Tibial artery (tissue), 4 donors: ENCODE data around the gene GOLGA2.

Experiments
- DNase-seq, 2 donors: peaks; one replicate each; pipeline ENCODE4 v3.0.0-alpha.2; 2019
- H3K27ac ChIP-seq, 2 donors: fragments of 200-600 bp; sonication (generic) in 1 of 2; 1 replicate in 1 of 2; 2 replicates in 1 of 2; pipeline ENCODE4 v1.5.1; 2018 to 2019; ENCODE audit warnings: mild to moderate bottlenecking in 1 of 2
- H3K27me3 ChIP-seq, 2 donors: fragments of 200-600 bp; sonication (generic) in 1 of 2; one replicate each; pipeline versions ENCODE4 v1.5.1 to v1.6.0; 2016 to 2019
- H3K36me3 ChIP-seq, 3 donors: fragments of 200-600 bp; sonication (generic) in 2 of 3; one replicate each; pipeline ENCODE4 v1.5.1; 2016 to 2019; ENCODE audit warnings: mild to moderate bottlenecking in 2 of 3
- H3K4me1 ChIP-seq, 4 donors: fragments of 200-600 bp; sonication (generic) in 2 of 4; 1 replicate in 3 of 4; 2 replicates in 1 of 4; pipeline ENCODE4 v1.5.1; 2016 to 2019
- H3K4me3 ChIP-seq, 2 donors: fragments of 200-600 bp; sonication (generic) in 1 of 2; 1 replicate in 1 of 2; 2 replicates in 1 of 2; pipeline ENCODE4 v1.5.1; 2018 to 2019; ENCODE audit warnings: mild to moderate bottlenecking in 2 of 2
- H3K9me3 ChIP-seq, 3 donors: fragments of 200-600 bp; sonication (generic) in 1 of 3; one replicate each; pipeline ENCODE4 v1.5.1; 2016 to 2019
- intact Hi-C: fragments of 100-400 bp; cut with DNase I; formaldehyde crosslinking; loops from one replicate; pipeline ENCODE4 v1.15.0; 2023; ENCODE audit warnings: low total_unique reads
- TF ChIP-seq, protein P1 (sequence below), 2 experiments: fragments of 200-600 bp in 1 of 2; fragments of 450-650 bp in 1 of 2; IDR thresholded peaks; one replicate each; pipeline ENCODE4 v1.5.1; 2017 to 2019; ENCODE audit warnings: antibody characterized with exemption in 2 of 2, mild to moderate bottlenecking in 1 of 2, moderate library complexity in 1 of 2

GOLGA2 gene

DNA sequence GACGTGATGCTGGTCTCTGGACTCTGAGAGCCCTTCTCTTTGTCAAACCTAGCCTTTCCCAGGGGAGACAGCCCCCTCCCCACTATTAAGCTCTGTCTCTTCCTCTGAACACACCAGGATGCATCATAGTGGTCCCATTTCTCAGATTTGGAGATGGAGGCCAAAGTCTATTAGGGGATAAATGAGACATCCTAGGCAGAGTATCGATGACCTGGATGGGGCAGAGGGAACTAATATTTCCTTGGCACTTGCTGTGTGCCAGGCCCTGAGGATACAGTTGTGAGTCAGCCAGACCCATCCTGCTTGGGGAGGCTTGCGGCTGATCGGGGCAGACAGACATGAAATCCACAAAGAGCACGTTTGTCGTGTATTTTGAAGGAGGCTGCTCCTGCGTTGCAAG, 67.4 kb downstream of the GOLGA2 start:
- Histone ChIP-seq H3K4me3 (no peak overlapping the region), H3K4me1 (peaks cover 0 to 14% (median 10%) of the 10 kb centered on the region in 4 donors), H3K36me3 (no peaks in the 10 kb centered on the region), H3K27ac (no peak overlapping the region), H3K9me3 (no peaks in the 10 kb centered on the region), H3K27me3 (peaks cover 4 to 42% of the 10 kb centered on the region in 2 donors)
- TF ChIP-seq, protein P1, sequence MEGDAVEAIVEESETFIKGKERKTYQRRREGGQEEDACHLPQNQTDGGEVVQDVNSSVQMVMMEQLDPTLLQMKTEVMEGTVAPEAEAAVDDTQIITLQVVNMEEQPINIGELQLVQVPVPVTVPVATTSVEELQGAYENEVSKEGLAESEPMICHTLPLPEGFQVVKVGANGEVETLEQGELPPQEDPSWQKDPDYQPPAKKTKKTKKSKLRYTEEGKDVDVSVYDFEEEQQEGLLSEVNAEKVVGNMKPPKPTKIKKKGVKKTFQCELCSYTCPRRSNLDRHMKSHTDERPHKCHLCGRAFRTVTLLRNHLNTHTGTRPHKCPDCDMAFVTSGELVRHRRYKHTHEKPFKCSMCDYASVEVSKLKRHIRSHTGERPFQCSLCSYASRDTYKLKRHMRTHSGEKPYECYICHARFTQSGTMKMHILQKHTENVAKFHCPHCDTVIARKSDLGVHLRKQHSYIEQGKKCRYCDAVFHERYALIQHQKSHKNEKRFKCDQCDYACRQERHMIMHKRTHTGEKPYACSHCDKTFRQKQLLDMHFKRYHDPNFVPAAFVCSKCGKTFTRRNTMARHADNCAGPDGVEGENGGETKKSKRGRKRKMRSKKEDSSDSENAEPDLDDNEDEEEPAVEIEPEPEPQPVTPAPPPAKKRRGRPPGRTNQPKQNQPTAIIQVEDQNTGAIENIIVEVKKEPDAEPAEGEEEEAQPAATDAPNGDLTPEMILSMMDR (IDR thresholded peaks at IDR 0.05) = no peak
- no peak for DNase-seq
- intact Hi-C loops = no loop called here

DNA sequence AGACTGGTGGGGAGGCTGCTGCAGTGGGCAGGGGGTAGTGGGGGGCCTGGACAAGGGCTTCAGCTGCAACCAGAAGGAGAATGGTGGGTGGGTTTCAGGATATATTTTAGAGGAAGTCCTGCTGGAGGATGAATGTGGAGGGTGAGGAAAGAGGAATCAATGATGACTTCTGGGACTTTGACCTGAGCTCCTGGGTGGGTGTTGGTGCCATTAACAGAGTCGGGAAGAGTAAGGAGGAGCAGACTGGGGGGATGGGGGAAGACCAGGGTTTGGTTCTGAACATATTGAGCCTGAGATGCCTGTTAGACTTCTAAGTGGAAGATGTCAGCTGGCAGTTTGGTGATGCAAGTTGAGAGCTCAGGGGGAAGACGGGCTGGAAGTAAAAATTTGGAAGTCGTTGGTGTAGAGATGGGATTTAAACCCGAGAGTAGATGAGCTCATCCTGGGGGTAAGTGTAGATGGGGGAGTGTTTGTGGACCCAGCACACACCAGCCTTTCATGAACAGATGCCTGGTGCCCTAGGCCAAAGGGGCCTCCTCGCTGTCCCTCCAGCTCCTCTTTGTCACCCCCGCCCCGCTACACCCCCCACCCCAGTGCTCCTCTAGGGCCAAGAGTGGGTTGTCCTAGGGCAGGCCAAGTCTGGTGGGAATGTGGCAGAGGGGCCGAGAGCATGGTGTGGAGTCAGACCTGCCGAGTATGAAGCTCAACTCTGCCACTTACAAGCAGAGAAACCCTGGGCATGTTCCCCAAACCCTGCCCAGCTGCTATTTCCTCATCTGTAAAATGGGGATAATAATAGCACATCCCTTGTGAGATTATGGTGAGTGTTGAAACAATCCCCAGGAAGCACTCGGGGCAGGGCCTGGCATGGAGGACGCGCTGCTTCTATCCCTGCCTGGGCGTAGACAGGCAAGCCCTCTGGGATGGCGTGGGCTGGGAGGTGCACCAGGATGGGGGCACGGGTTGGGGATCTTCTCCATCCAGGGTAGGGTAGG, 68.6 kb downstream of the GOLGA2 start:
- no peak for DNase-seq
- Histone ChIP-seq H3K36me3 (no peaks in the 10 kb centered on the region), H3K9me3 (no peaks in the 10 kb centered on the region), H3K27ac (no peak overlapping the region), H3K4me3 (no peak overlapping the region), H3K4me1 (peaks cover 0 to 21% (median 14%) of the 10 kb centered on the region in 4 donors), H3K27me3 (peaks cover 4 to 40% of the 10 kb centered on the region in 2 donors)
- intact Hi-C loops = no loop called here
- TF ChIP-seq, protein P1 (IDR thresholded peaks at IDR 0.05) = no peak

DNA sequence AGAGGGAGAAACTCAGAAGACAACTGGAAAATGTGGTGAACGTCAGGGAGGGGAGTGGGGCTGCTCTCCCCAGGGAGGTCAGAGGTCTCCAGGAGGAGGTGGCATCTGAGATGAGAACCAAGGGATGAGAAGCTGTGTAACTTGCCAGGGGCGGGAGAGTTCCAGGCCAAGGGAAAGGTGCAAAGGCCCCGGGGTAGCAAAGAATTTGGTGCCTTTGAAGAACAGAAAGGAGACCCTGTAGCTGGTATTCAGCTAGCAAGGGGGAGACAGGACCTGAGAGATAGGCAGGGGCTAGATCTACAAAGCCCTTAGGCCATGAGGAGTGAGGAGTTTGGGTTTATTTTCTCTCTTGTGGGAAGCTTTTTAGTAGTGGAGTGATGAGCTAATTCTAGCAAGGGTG, 69.3 kb downstream of the GOLGA2 start:
- Histone ChIP-seq H3K4me3 (no peak overlapping the region), H3K27ac (no peak overlapping the region), H3K9me3 (no peaks in the 10 kb centered on the region), H3K27me3 (peaks cover 4 to 35% of the 10 kb centered on the region in 2 donors), H3K4me1 (peaks cover 0 to 21% (median 14%) of the 10 kb centered on the region in 4 donors), H3K36me3 (no peaks in the 10 kb centered on the region)
- DNase-seq = no peak
- intact Hi-C loops = no loop called here
- TF ChIP-seq, protein P1 (IDR thresholded peaks at IDR 0.05) = no peak
